ENCODE results near the gene ACSM5.
"Not testable (repeated sequence)": the region's sequence is repeated elsewhere in the genome, so short reads cannot be mapped to it uniquely, and the experiment has no call there.

Gene ACSM5

GRCh38 chr16:20451364-20451763 is 42.0 kb downstream of the ACSM5 start, which contains the start of gene ACSM2A:
Gene ACSM2A (plus strand): TSS chr16:20451521. CDS start chr16:20460115, 8,594 bp downstream.
- DNase-seq (ENCODE audit: low spot score), result not testable (repeated sequence)

GRCh38 chr16:20453633-20454032 is 44.3 kb downstream of the ACSM5 start:
- not testable (repeated sequence) for DNase-seq (ENCODE audit: low spot score)

- DNase-seq (ENCODE audit: low spot score), result not testable (repeated sequence)
Measured at GRCh38 chr16:20459227-20459626, 49.9 kb downstream of the ACSM5 start.

GRCh38 chr16:20460313-20460712 is 51.0 kb downstream of the ACSM5 start:
- not testable (repeated sequence) for DNase-seq (ENCODE audit: low spot score)

- DNase-seq (ENCODE audit: low spot score), result not testable (repeated sequence)
Measured at GRCh38 chr16:20468954-20469353, 59.6 kb downstream of the ACSM5 start.

- DNase-seq (ENCODE audit: low spot score), result not testable (repeated sequence)
Measured at GRCh38 chr16:20469930-20470329, 60.6 kb downstream of the ACSM5 start.

GRCh38 chr16:20470732-20471131 is 61.4 kb downstream of the ACSM5 start:
- DNase-seq (ENCODE audit: low spot score), result not testable (repeated sequence)

GRCh38 chr16:20477188-20477744 is 67.9 kb downstream of the ACSM5 start:
- not testable (repeated sequence) for DNase-seq (ENCODE audit: low spot score)

- not testable (repeated sequence) for DNase-seq (ENCODE audit: low spot score)
Measured at GRCh38 chr16:20483989-20484388, 74.7 kb downstream of the ACSM5 start.

- no peak for DNase-seq (ENCODE audit: low spot score)
Measured at GRCh38 chr16:20484726-20485125, 75.4 kb downstream of the ACSM5 start.

- no peak for DNase-seq (ENCODE audit: low spot score)
Measured at GRCh38 chr16:20485408-20485807, 76.1 kb downstream of the ACSM5 start.
